ENCODE data around the gene DENND4A.

DNA sequence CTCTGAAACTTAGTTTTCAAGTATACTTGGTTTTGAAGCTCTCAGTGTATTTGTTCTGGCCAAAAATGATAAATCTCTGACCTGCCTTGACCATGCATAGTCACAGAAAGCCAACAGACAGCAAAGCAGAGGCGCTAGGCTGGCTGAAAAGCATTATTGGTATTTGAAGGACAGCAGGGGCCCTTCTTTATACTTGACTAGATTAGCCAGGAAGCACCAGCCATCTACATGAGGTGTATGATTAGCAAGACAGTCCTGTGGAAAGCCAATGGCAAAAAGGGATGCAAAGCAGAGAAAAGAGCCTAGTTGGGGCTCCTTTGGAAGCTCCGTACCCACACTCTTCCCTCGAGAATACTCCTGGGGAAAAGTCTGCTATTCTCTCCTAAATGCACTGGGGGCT, 162.5 kb downstream of the DENND4A start:
- TF ChIP-seq, protein P1, sequence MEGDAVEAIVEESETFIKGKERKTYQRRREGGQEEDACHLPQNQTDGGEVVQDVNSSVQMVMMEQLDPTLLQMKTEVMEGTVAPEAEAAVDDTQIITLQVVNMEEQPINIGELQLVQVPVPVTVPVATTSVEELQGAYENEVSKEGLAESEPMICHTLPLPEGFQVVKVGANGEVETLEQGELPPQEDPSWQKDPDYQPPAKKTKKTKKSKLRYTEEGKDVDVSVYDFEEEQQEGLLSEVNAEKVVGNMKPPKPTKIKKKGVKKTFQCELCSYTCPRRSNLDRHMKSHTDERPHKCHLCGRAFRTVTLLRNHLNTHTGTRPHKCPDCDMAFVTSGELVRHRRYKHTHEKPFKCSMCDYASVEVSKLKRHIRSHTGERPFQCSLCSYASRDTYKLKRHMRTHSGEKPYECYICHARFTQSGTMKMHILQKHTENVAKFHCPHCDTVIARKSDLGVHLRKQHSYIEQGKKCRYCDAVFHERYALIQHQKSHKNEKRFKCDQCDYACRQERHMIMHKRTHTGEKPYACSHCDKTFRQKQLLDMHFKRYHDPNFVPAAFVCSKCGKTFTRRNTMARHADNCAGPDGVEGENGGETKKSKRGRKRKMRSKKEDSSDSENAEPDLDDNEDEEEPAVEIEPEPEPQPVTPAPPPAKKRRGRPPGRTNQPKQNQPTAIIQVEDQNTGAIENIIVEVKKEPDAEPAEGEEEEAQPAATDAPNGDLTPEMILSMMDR (IDR thresholded peaks at IDR 0.05), result no peak
- TF ChIP-seq POLR2A (IDR thresholded peaks at IDR 0.05), result no peak
